Lung (tissue), 12 donors: ENCODE measurements around the gene LMX1B. TPM values are rescaled to one million over a fixed set of nuclear protein-coding genes. Genes with fewer than 3 reads are reported as not detected.

Experiments
- ATAC-seq: fragments of 200-7000 bp; cut with Tn5 transposase; one replicate; pipeline ENCODE4 v1.9.1; 2020; ENCODE audit warnings: moderate number of reproducible peaks; ENCODE audit not compliant: insufficient read depth, low FRiP score
- DNase-seq, 3 donors: peaks; one replicate each; pipeline ENCODE4 v3.0.0-alpha.2; 2013 to 2017
- H3K27ac ChIP-seq, 2 donors: one replicate each; pipeline ENCODE4 v1.5.1; 2013; ENCODE audit warnings: mild to moderate bottlenecking in 2 of 2, moderate library complexity in 2 of 2, control low read depth in 1 of 2, inconsistent platforms in 1 of 2, low read depth in 1 of 2, low read length in 1 of 2
- H3K27me3 ChIP-seq, 3 donors: one replicate each; pipeline ENCODE4 v1.5.1; 2013; ENCODE audit warnings: low read length in 2 of 3; ENCODE audit not compliant: control insufficient read depth in 3 of 3, insufficient read depth in 3 of 3
- H3K36me3 ChIP-seq, 4 donors: one replicate each; pipeline ENCODE4 v1.5.1; 2013; ENCODE audit warnings: low read length in 4 of 4, mild to moderate bottlenecking in 1 of 4, moderate library complexity in 1 of 4; ENCODE audit not compliant: control insufficient read depth in 4 of 4, insufficient read depth in 4 of 4
- H3K4me1 ChIP-seq, 5 donors: one replicate each; pipeline ENCODE4 v1.5.1; 2013; ENCODE audit warnings: low read length in 5 of 5, mild to moderate bottlenecking in 2 of 5, moderate library complexity in 1 of 5; ENCODE audit not compliant: control insufficient read depth in 5 of 5, insufficient read depth in 5 of 5
- H3K4me3 ChIP-seq: one replicate; pipeline ENCODE4 v1.5.1; 2013; ENCODE audit warnings: mild to moderate bottlenecking, control low read depth, moderate library complexity
- H3K9ac ChIP-seq, 2 donors: one replicate each; pipeline ENCODE4 v1.5.1; 2013; ENCODE audit warnings: low read length in 2 of 2, control low read depth in 1 of 2; ENCODE audit not compliant: insufficient read depth in 1 of 2
- H3K9me3 ChIP-seq, 4 donors: one replicate each; pipeline ENCODE4 v1.5.1; 2013; ENCODE audit warnings: low read length in 3 of 4, mild to moderate bottlenecking in 1 of 4, moderate library complexity in 1 of 4; ENCODE audit not compliant: control insufficient read depth in 4 of 4, insufficient read depth in 3 of 4
- CTCF ChIP-seq: IDR thresholded peaks from 2 replicates; pipeline ENCODE4 v1.5.1; 2012; ENCODE audit warnings: mild to moderate bottlenecking; ENCODE audit errors: control extremely low read depth, extremely low read depth
- whole genome bisulfite sequencing, 2 donors: extraction: QIAGEN DNeasy Blood & Tissue Kit; methylation state at CpG; one replicate each; pipeline ENCODE4 v1.1.7; 2013; 5-methylcytosine and 5-hydroxymethylcytosine counted together
- polyA plus RNA-seq, 2 donors: library from polyadenylated mRNA; stranded (reverse); fragments of 200-250 nt; gene quantifications; one replicate each; pipeline ENCODE4 v1.2.1, GENCODE V29; 2013
- total RNA-seq, 2 donors: library from RNA; depleted of rRNA in 1 of 2; stranded (reverse); fragments of >200 nt in 1 of 2; gene quantifications; one replicate each; pipeline ENCODE4 v1.2.1, GENCODE V29; 2014 to 2021
- donor health status: control.
- donor health status: control.
- donor health status: Bipolar disorder and iron deficiency.
- donor health status: healthy.
- donor health status: DM: yes; HTN: yes; CAD: no.

Gene LMX1B
- total and polyA plus RNA-seq, 4 donors: under 0.01 to 0.77 (median 0.10) TPM

- H3K36me3 ChIP-seq: no peaks in the 10 kb centered on the region
- H3K27me3 ChIP-seq: peaks cover 6 to 37% (median 17%) of the 10 kb centered on the region in 3 donors
- peaks cover 0 to 7% (median 0%) of the 10 kb centered on the region in 5 donors for H3K4me1 ChIP-seq
- DNase-seq: peak in 1 of 3 donors; percentile 11
- peaks cover 0 to 6% (median 0%) of the 10 kb centered on the region in 4 donors for H3K9me3 ChIP-seq
- no peak overlapping the region for H3K9ac ChIP-seq
- no peak for TF ChIP-seq CTCF
- 51 to 57% methylated on average over 30 of the region's 30 CpGs for whole genome bisulfite sequencing, 2 donors
- ATAC-seq: no peak
- no peak overlapping the region for H3K27ac ChIP-seq
- H3K4me3 ChIP-seq: no peak overlapping the region
These were observed 88.6 kb downstream of the LMX1B start for GRCh38 chr9:126702151-126703001.

- DNase-seq: no peak
- WGBS, 2 donors: 64 to 68% methylated on average over 14 of the region's 14 CpGs
These were observed 89.5 kb downstream of the LMX1B start for GRCh38 chr9:126703002-126703865.

GRCh38 chr9:126703866-126704156 is 90.1 kb downstream of the LMX1B start:
- peak in 1 of 3 donors; percentile 8 for DNase-seq
- peaks cover 6 to 43% (median 17%) of the 10 kb centered on the region in 3 donors for H3K27me3 ChIP-seq
- 86% methylated on average over 3 of the region's 3 CpGs for WGBS, 2 donors

More at GRCh38 chr9:126703002-126703865, 89.5 kb downstream of the LMX1B start:
- no peak for ATAC-seq
- TF ChIP-seq CTCF: no peak
- no peaks in the 10 kb centered on the region for H3K36me3 ChIP-seq
- H3K27ac ChIP-seq: no peak overlapping the region
- H3K4me3 ChIP-seq: no peak overlapping the region
- no peak overlapping the region for H3K9ac ChIP-seq
- peaks cover 0 to 6% (median 0%) of the 10 kb centered on the region in 4 donors for H3K9me3 ChIP-seq
- H3K27me3 ChIP-seq: peaks cover 6 to 41% (median 17%) of the 10 kb centered on the region in 3 donors
- H3K4me1 ChIP-seq: peaks cover 0 to 7% (median 0%) of the 10 kb centered on the region in 5 donors

More at GRCh38 chr9:126703866-126704156, 90.1 kb downstream of the LMX1B start:
- TF ChIP-seq CTCF: no peak
- no peak overlapping the region for H3K9ac ChIP-seq
- no peak overlapping the region for H3K4me3 ChIP-seq
- H3K27ac ChIP-seq: no peak overlapping the region
- no peaks in the 10 kb centered on the region for H3K36me3 ChIP-seq
- H3K9me3 ChIP-seq: peaks cover 0 to 6% (median 0%) of the 10 kb centered on the region in 4 donors
- peaks cover 0 to 7% (median 0%) of the 10 kb centered on the region in 5 donors for H3K4me1 ChIP-seq
- no peak for ATAC-seq
